A673 (cell line): ENCODE results near the gene OTOG. TPM values are rescaled to one million over a fixed set of nuclear protein-coding genes. Genes with fewer than 3 reads are reported as not detected.

Experiments used
- BruUV-seq: library from RNA; stranded (reverse); fragments of 400-500 nt; replicated peaks from 2 replicates; lab custom pipeline; 2021; lab: Mats Ljungman, UMichigan
- CTCF ChIA-PET: fragments of 300-600 bp; sonication (Branson Sonifier 250); formaldehyde crosslinking; loops from one replicate; lab custom pipeline; 2022; ENCODE audit warnings: antibody characterized with exemption; lab: Charles Lee
- POLR2A ChIA-PET: fragments of 300-600 bp; sonication (Branson Sonifier 250); formaldehyde crosslinking; loops from one replicate; lab custom pipeline; 2022; ENCODE audit warnings: antibody characterized with exemption; ENCODE audit not compliant: low non-redundant PET; lab: Charles Lee
- DNase-seq: peaks from one replicate; pipeline ENCODE4 v3.0.0-alpha.2; 2015; ENCODE audit warnings: low spot score
- H3K27ac ChIP-seq: fragments of 200-600 bp; sonication (generic); 2 replicates; pipeline ENCODE4 v1.5.1; 2016; ENCODE audit warnings: mixed run types, low read depth, mild to moderate bottlenecking, mixed read lengths, antibody characterized with exemption, low read length; ENCODE audit not compliant: poor library complexity, severe bottlenecking
- H3K27me3 ChIP-seq: fragments of 200-600 bp; sonication (generic); replicated peaks from 2 replicates; pipeline ENCODE4 v1.6.1; 2017; ENCODE audit warnings: mixed run types, low read depth, mild to moderate bottlenecking, mixed read lengths, antibody characterized with exemption, low read length; ENCODE audit not compliant: insufficient read depth, poor library complexity
- H3K36me3 ChIP-seq: fragments of 200-600 bp; sonication (generic); 2 replicates; pipeline ENCODE4 v1.6.1; 2016; ENCODE audit warnings: mixed run types, mild to moderate bottlenecking, mixed read lengths, antibody characterized with exemption, low read length; ENCODE audit not compliant: insufficient read depth, poor library complexity, severe bottlenecking
- H3K4me1 ChIP-seq: fragments of 200-600 bp; sonication (generic); 2 replicates; pipeline ENCODE4 v1.6.1; 2017; ENCODE audit warnings: mixed run types, mild to moderate bottlenecking, mixed read lengths, antibody characterized with exemption, low read length; ENCODE audit not compliant: insufficient read depth, poor library complexity, severe bottlenecking
- H3K4me3 ChIP-seq: fragments of 200-600 bp; sonication (generic); 2 replicates; pipeline ENCODE4 v1.5.1; 2016; ENCODE audit warnings: low read depth, mixed run types, mild to moderate bottlenecking, mixed read lengths, low read length; ENCODE audit not compliant: poor library complexity, severe bottlenecking
- H3K9me3 ChIP-seq: fragments of 200-600 bp; sonication (generic); 2 replicates; pipeline ENCODE4 v1.6.1; 2016; ENCODE audit warnings: mixed run types, low read depth, mild to moderate bottlenecking, mixed read lengths, antibody characterized with exemption, low read length; ENCODE audit not compliant: poor library complexity, severe bottlenecking
- EZH2 ChIP-seq: fragments of 200-600 bp; sonication (generic); IDR thresholded peaks from 2 replicates; pipeline ENCODE4 v1.6.1; 2017; ENCODE audit warnings: borderline replicate concordance, low read depth, mild to moderate bottlenecking, mixed read lengths, antibody characterized with exemption, low read length; ENCODE audit not compliant: poor library complexity, severe bottlenecking
- intact Hi-C: fragments of 100-400 bp; cut with micrococcal nuclease; formaldehyde crosslinking; loops from one replicate; pipeline ENCODE4 v1.10.0; 2022; ENCODE audit not compliant: unreplicated experiment
- total RNA-seq: library from RNA; stranded (reverse); gene quantifications from 2 replicates; pipeline ENCODE4 v1.2.3, GENCODE V29; 2021
- TF ChIP-seq, protein P1 (sequence below): fragments of 300-800, 200-600 bp; sonication (generic); conservative IDR thresholded peaks from 2 replicates; pipeline ENCODE4 v1.5.1; 2017; ENCODE audit warnings: low read depth, mild to moderate bottlenecking, antibody characterized with exemption, low read length, moderate library complexity, mixed read lengths

OTOG gene
- total RNA-seq, 1 experiment from 2014 or later: not detected

DNA sequence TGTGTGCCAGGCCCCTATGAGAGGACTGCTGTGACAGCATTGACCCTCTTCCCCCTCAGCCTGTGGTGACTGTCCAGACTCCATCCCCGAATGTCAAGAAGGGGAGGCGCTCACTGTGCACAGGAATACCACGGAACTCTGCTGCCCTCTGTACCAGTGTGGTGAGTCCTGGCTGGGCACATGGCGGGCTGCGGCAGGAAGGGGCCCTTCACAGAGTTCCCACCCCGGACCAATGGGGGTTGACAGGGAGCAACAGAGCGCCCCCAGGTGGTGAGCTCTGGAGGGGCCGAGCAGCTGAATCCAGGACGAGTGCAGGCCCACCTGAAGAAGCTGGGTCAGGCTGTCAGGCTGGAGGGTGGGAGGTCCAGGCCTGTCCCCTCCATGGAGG is 88.5 kb downstream of the OTOG start:
- ChIA-PET CTCF (no interaction called here), POLR2A (no interaction called here)
- Histone ChIP-seq H3K9me3 (no peaks in the 10 kb centered on the region), H3K4me3 (no peak overlapping the region), H3K4me1 (no peaks in the 10 kb centered on the region), H3K27ac (no peak overlapping the region), H3K36me3 (no peaks in the 10 kb centered on the region), H3K27me3 (no peaks in the 10 kb centered on the region)
- no peak for DNase-seq
- intact Hi-C loops: no loop called here
- BruUV-seq: no TSS peak
- TF ChIP-seq EZH2: no peak
- TF ChIP-seq, protein P1, sequence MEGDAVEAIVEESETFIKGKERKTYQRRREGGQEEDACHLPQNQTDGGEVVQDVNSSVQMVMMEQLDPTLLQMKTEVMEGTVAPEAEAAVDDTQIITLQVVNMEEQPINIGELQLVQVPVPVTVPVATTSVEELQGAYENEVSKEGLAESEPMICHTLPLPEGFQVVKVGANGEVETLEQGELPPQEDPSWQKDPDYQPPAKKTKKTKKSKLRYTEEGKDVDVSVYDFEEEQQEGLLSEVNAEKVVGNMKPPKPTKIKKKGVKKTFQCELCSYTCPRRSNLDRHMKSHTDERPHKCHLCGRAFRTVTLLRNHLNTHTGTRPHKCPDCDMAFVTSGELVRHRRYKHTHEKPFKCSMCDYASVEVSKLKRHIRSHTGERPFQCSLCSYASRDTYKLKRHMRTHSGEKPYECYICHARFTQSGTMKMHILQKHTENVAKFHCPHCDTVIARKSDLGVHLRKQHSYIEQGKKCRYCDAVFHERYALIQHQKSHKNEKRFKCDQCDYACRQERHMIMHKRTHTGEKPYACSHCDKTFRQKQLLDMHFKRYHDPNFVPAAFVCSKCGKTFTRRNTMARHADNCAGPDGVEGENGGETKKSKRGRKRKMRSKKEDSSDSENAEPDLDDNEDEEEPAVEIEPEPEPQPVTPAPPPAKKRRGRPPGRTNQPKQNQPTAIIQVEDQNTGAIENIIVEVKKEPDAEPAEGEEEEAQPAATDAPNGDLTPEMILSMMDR: no peak

GRCh38 chr11:17636721-17637120 is 89.7 kb downstream of the OTOG start:
- ChIA-PET CTCF (no interaction called here), POLR2A (no interaction called here)

DNA sequence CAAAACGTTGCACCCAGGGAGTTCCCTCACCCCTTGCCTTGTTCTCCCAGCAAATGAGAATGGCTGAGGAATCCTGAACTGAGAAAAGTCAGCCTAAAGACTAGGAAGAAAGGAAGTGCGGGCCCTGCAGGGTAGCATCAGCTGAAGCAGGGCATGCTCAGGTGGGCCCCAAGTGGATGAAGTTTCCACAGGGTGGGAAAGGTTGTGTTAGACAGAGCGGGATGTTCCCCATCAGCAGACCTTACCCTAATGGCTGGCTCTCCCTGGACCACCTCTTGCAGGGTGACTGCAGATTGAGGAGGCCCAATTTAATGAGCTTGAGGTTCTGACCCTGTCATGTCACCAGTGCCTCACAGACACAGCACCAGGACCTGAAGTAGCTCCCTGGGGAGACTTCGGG is 90.8 kb downstream of the OTOG start:
- DNase-seq: no peak
- intact Hi-C loops: no loop called here
- Histone ChIP-seq H3K9me3 (no peaks in the 10 kb centered on the region), H3K27me3 (no peaks in the 10 kb centered on the region), H3K4me3 (no peak overlapping the region), H3K36me3 (no peaks in the 10 kb centered on the region), H3K27ac (no peak overlapping the region), H3K4me1 (no peaks in the 10 kb centered on the region)
- POLR2A ChIA-PET: no interaction called here
- BruUV-seq: no TSS peak
- TF ChIP-seq, protein P1: no peak
- TF ChIP-seq EZH2: no peak
- CTCF ChIA-PET: no interaction called here

More at GRCh38 chr11:17636721-17637120, 89.7 kb downstream of the OTOG start:
- H3K36me3 ChIP-seq: no peaks in the 10 kb centered on the region
- TF ChIP-seq EZH2: no peak
- TF ChIP-seq, protein P1: no peak
- intact Hi-C loops: no loop called here
- H3K27me3 ChIP-seq: no peaks in the 10 kb centered on the region
- DNase-seq: no peak
- H3K9me3 ChIP-seq: no peaks in the 10 kb centered on the region
- no peaks in the 10 kb centered on the region for H3K4me1 ChIP-seq
- no TSS peak for BruUV-seq
- no peak overlapping the region for H3K27ac ChIP-seq
- H3K4me3 ChIP-seq: no peak overlapping the region
